MM.1S (cell line): ENCODE results near the gene USP9Y.

Experiments used
- DNase-seq: peaks from one replicate; pipeline ENCODE4 v3.0.0-alpha.2; 2015
- H2AFZ ChIP-seq: fragments of 300-600 bp; sonication (generic); 2 replicates; pipeline ENCODE4 v1.6.0; 2016; ENCODE audit warnings: antibody characterized with exemption, low read length
- H3F3A ChIP-seq: fragments of 300-600 bp; sonication (generic); 2 replicates; pipeline ENCODE4 v1.6.1; 2016; ENCODE audit warnings: mild to moderate bottlenecking, antibody characterized with exemption, low read length, moderate library complexity, mixed read lengths; ENCODE audit not compliant: insufficient read depth
- H3K27ac ChIP-seq: fragments of 300-600 bp; sonication (generic); 2 replicates; pipeline ENCODE4 v1.5.1; 2016; ENCODE audit warnings: mild to moderate bottlenecking, low read length
- H3K27me3 ChIP-seq: fragments of 300-600 bp; sonication (generic); replicated peaks from 2 replicates; pipeline ENCODE4 v1.6.0; 2016; ENCODE audit warnings: low read length; ENCODE audit not compliant: insufficient read depth
- H3K36me3 ChIP-seq: fragments of 300-600 bp; sonication (generic); replicated peaks from 2 replicates; pipeline ENCODE4 v1.6.1; 2016; ENCODE audit warnings: mild to moderate bottlenecking, low read length, mixed read lengths; ENCODE audit not compliant: insufficient read depth
- H3K4me1 ChIP-seq: fragments of 300-600 bp; sonication (generic); 2 replicates; pipeline ENCODE4 v1.6.1; 2016; ENCODE audit warnings: low read length, mixed read lengths
- H3K4me2 ChIP-seq: fragments of 300-600 bp; sonication (generic); 2 replicates; pipeline ENCODE4 v1.6.0; 2016; ENCODE audit warnings: low read depth, low read length
- H3K4me3 ChIP-seq: fragments of 300-600 bp; sonication (generic); 2 replicates; pipeline ENCODE4 v1.5.1; 2016; ENCODE audit warnings: low read length, mixed read lengths
- H3K79me2 ChIP-seq: fragments of 300-600 bp; sonication (generic); 2 replicates; pipeline ENCODE4 v1.6.1; 2016; ENCODE audit warnings: mixed run types, low read length, mixed read lengths
- H3K9ac ChIP-seq: fragments of 300-600 bp; sonication (generic); 2 replicates; pipeline ENCODE4 v1.6.1; 2016; ENCODE audit warnings: low read length, mixed read lengths
- H3K9me2 ChIP-seq: fragments of 300-600 bp; sonication (generic); replicated peaks from 2 replicates; pipeline ENCODE4 v1.6.1; 2016; ENCODE audit warnings: mild to moderate bottlenecking, low read length, mixed read lengths; ENCODE audit not compliant: insufficient read depth
- H3K9me3 ChIP-seq: fragments of 300-600 bp; sonication (generic); replicated peaks from 2 replicates; pipeline ENCODE4 v1.6.1; 2016; ENCODE audit warnings: mild to moderate bottlenecking, low read length, mixed read lengths; ENCODE audit not compliant: insufficient read depth
- H4K20me1 ChIP-seq: fragments of 300-600 bp; sonication (generic); 2 replicates; pipeline ENCODE4 v1.6.1; 2016; ENCODE audit warnings: mild to moderate bottlenecking, low read length, moderate library complexity, mixed read lengths; ENCODE audit not compliant: insufficient read depth
- CTCF ChIP-seq: fragments of 300-600 bp; sonication (generic); IDR thresholded peaks from 2 replicates; pipeline ENCODE4 v1.5.1; 2016; ENCODE audit warnings: antibody characterized with exemption, low read length, mixed read lengths
- EZH2 ChIP-seq: fragments of 300-600 bp; sonication (generic); optimal IDR thresholded peaks from 2 replicates; pipeline ENCODE3; 2017; ENCODE audit warnings: low read depth, mild to moderate bottlenecking, antibody characterized with exemption, low read length, mixed read lengths
- EZH2phosphoT487 ChIP-seq: fragments of 300-600 bp; sonication (generic); IDR thresholded peaks from 2 replicates; pipeline ENCODE4 v1.6.1; 2018; ENCODE audit warnings: antibody characterized with exemption, low read length

The USP9Y gene

GRCh38 chrY:12841368-12841767, 140.3 kb downstream of the USP9Y start:
- H3K9me3 ChIP-seq = no peaks in the 10 kb centered on the region
- no peaks in the 10 kb centered on the region for H4K20me1 ChIP-seq
- H3K27ac ChIP-seq = no peak overlapping the region
- TF ChIP-seq EZH2phosphoT487 (no peak), EZH2 (no peak), CTCF (no peak)
- no peaks in the 10 kb centered on the region for H3K9me2 ChIP-seq
- no peaks in the 10 kb centered on the region for H3K79me2 ChIP-seq
- H2AFZ ChIP-seq = no peak overlapping the region
- H3K4me1 ChIP-seq = no peaks in the 10 kb centered on the region
- DNase-seq = no peak
- H3F3A ChIP-seq = no peaks in the 10 kb centered on the region
- no peak overlapping the region for H3K9ac ChIP-seq
- H3K27me3 ChIP-seq = no peaks in the 10 kb centered on the region
- no peak overlapping the region for H3K4me3 ChIP-seq
- H3K36me3 ChIP-seq = no peaks in the 10 kb centered on the region
- no peak overlapping the region for H3K4me2 ChIP-seq

GRCh38 chrY:12846793-12847192, 145.8 kb downstream of the USP9Y start:
- Histone ChIP-seq H3K9me2 (no peaks in the 10 kb centered on the region), H3K4me3 (no peak overlapping the region), H4K20me1 (no peaks in the 10 kb centered on the region), H3K4me1 (no peaks in the 10 kb centered on the region), H3K27ac (no peak overlapping the region), H3K4me2 (no peak overlapping the region), H3K9me3 (no peaks in the 10 kb centered on the region), H3K27me3 (no peaks in the 10 kb centered on the region), H3K36me3 (no peaks in the 10 kb centered on the region), H3K79me2 (no peaks in the 10 kb centered on the region), H3K9ac (no peak overlapping the region), H2AFZ (no peak overlapping the region), H3F3A (no peaks in the 10 kb centered on the region)
- TF ChIP-seq EZH2 (no peak), EZH2phosphoT487 (no peak), CTCF (no peak)
- no peak for DNase-seq

GRCh38 chrY:12855791-12856275, 154.8 kb downstream of the USP9Y start:
- DNase-seq = no peak
- Histone ChIP-seq H3F3A (no peaks in the 10 kb centered on the region), H3K4me2 (no peak overlapping the region), H3K27ac (no peak overlapping the region), H4K20me1 (no peaks in the 10 kb centered on the region), H3K36me3 (no peaks in the 10 kb centered on the region), H2AFZ (no peak overlapping the region), H3K4me3 (no peak overlapping the region), H3K9me3 (no peaks in the 10 kb centered on the region), H3K79me2 (no peaks in the 10 kb centered on the region), H3K4me1 (no peaks in the 10 kb centered on the region), H3K9me2 (no peaks in the 10 kb centered on the region), H3K9ac (no peak overlapping the region), H3K27me3 (no peaks in the 10 kb centered on the region)
- no peak for TF ChIP-seq EZH2
- no peak for TF ChIP-seq EZH2phosphoT487
- no peak for TF ChIP-seq CTCF
